B cell (primary cell): Measurements from ENCODE around the gene DGAT2L6. TPM values are rescaled to one million over a fixed set of nuclear protein-coding genes. Genes with fewer than 3 reads are reported as not detected.
A peak's percentile ranks its signal among the peaks of the same experiment; 100 is the strongest.

ENCODE experiments used
- ATAC-seq: fragments of 200-7000 bp; cut with Tn5 transposase; one replicate; pipeline ENCODE4 v1.10.0; 2021; ENCODE audit warnings: low read depth, mild to moderate bottlenecking, moderate number of reproducible peaks, moderate library complexity
- CTCF ChIA-PET: fragments of 350-600 bp; sonication (Branson Sonifier 250); formaldehyde crosslinking; loops from one replicate; lab custom pipeline; 2021; ENCODE audit warnings: antibody characterized with exemption, inconsistent platforms; lab: Charles Lee
- POLR2A ChIA-PET: fragments of 350-600 bp; sonication (Branson Sonifier 250); formaldehyde crosslinking; loops from one replicate; lab custom pipeline; 2021; ENCODE audit warnings: antibody characterized with exemption; lab: Charles Lee
- DNase-seq: peaks from one replicate; pipeline ENCODE4 v3.0.0; 2013
- H2AFZ ChIP-seq: 2 replicates; pipeline ENCODE4 v1.6.1; 2012; ENCODE audit warnings: mild to moderate bottlenecking, low read depth, low read length; ENCODE audit not compliant: insufficient read depth, poor library complexity, severe bottlenecking
- H3K27ac ChIP-seq, 2 donors: 1 replicate in 1 of 2; 2 replicates in 1 of 2; pipeline ENCODE4 v1.5.1; 2012 to 2013; ENCODE audit warnings: low read length in 2 of 2, mild to moderate bottlenecking in 2 of 2, moderate library complexity in 1 of 2
- H3K27me3 ChIP-seq, 4 experiments: fragments of 200-600 bp in 1 of 4; sonication (generic) in 1 of 4; replicated peaks in 1 of 4; 1 replicate in 2 of 4; 2 replicates in 2 of 4; pipeline versions ENCODE4 v1.6.1 to v1.7.0; 2013 to 2016; ENCODE audit warnings: low read length in 3 of 4, mild to moderate bottlenecking in 2 of 4, mixed read lengths in 1 of 4, moderate library complexity in 1 of 4; ENCODE audit not compliant: insufficient read depth in 4 of 4, control insufficient read depth in 3 of 4; ENCODE audit errors: control extremely low read depth in 1 of 4
- H3K36me3 ChIP-seq, 2 experiments: replicated peaks in 1 of 2; 1 replicate in 1 of 2; 2 replicates in 1 of 2; pipeline versions ENCODE4 v1.6.1 to v1.7.1; 2013; ENCODE audit warnings: low read length in 1 of 2; ENCODE audit not compliant: insufficient read depth in 2 of 2, control insufficient read depth in 1 of 2; ENCODE audit errors: control extremely low read depth in 1 of 2, extremely low read depth in 1 of 2
- H3K4me1 ChIP-seq, 2 donors: fragments of 200-600 bp in 1 of 2; sonication (generic) in 1 of 2; 1 replicate in 1 of 2; 2 replicates in 1 of 2; pipeline versions ENCODE4 v1.5.1 to v1.6.1; 2013 to 2017; ENCODE audit warnings: low read length in 2 of 2; ENCODE audit not compliant: control insufficient read depth in 2 of 2, insufficient read depth in 2 of 2
- H3K4me2 ChIP-seq: replicated peaks from 2 replicates; pipeline ENCODE3; 2012; ENCODE audit warnings: mild to moderate bottlenecking, low read depth, low read length; ENCODE audit not compliant: poor library complexity, severe bottlenecking
- H3K4me3 ChIP-seq, 5 experiments: fragments of 200-600 bp in 1 of 5; sonication (generic) in 1 of 5; 1 replicate in 3 of 5; 2 replicates in 2 of 5; pipeline versions ENCODE4 v1.5.1 to v1.7.0; 2011 to 2016; ENCODE audit warnings: low read length in 4 of 5, mild to moderate bottlenecking in 4 of 5, low read depth in 2 of 5, control low read depth in 1 of 5, moderate library complexity in 1 of 5; ENCODE audit not compliant: insufficient read depth in 1 of 5; ENCODE audit errors: control extremely low read depth in 1 of 5, extremely low read depth in 1 of 5
- H3K79me2 ChIP-seq: fragments of 200-600 bp; sonication (generic); one replicate; pipeline ENCODE4 v1.6.0; 2016; ENCODE audit warnings: low read length; ENCODE audit not compliant: control insufficient read depth, insufficient read depth
- H3K9ac ChIP-seq: fragments of 200-600 bp; sonication (generic); 2 replicates; pipeline ENCODE4 v1.6.1; 2017; ENCODE audit warnings: mild to moderate bottlenecking, low read length, moderate library complexity
- H3K9me3 ChIP-seq, 3 donors: one replicate each; pipeline versions ENCODE4 v1.6.1 to v1.7.1; 2013; ENCODE audit warnings: low read length in 2 of 3; ENCODE audit not compliant: control insufficient read depth in 2 of 3, insufficient read depth in 1 of 3; ENCODE audit errors: control extremely low read depth in 1 of 3
- H4K20me1 ChIP-seq: 2 replicates; pipeline ENCODE4 v1.6.0; 2012; ENCODE audit warnings: mild to moderate bottlenecking, low read length; ENCODE audit not compliant: insufficient read depth, control insufficient read depth, poor library complexity, severe bottlenecking
- H3K27ac Mint-ChIP-seq: one replicate; pipeline ENCODE4 v1.8.0; 2021; ENCODE audit warnings: mixed read lengths
- H3K27me3 Mint-ChIP-seq: one replicate; pipeline ENCODE4 v1.8.0; 2021; ENCODE audit warnings: mixed read lengths
- H3K4me1 Mint-ChIP-seq: one replicate; pipeline ENCODE4 v1.8.0; 2021; ENCODE audit warnings: mixed read lengths
- H3K4me3 Mint-ChIP-seq: one replicate; pipeline ENCODE4 v1.8.0; 2021; ENCODE audit warnings: mixed read lengths
- H3K9me3 Mint-ChIP-seq: one replicate; pipeline ENCODE4 v1.8.0; 2022; ENCODE audit warnings: mixed read lengths; ENCODE audit not compliant: insufficient read depth
- EZH2 ChIP-seq: IDR thresholded peaks from 2 replicates; pipeline ENCODE4 v1.6.1; 2012; ENCODE audit warnings: borderline replicate concordance, low read depth, mild to moderate bottlenecking, moderate library complexity, low read length; ENCODE audit not compliant: insufficient read depth, poor library complexity, severe bottlenecking
- WGBS: methylation state at CpG from one replicate; pipeline ENCODE4 v1.1.5; 2013; ENCODE audit warnings: missing lambda C conversion rate; ENCODE audit not compliant: insufficient coverage; 5-methylcytosine and 5-hydroxymethylcytosine counted together
- intact Hi-C: fragments of 100-400 bp; cut with micrococcal nuclease; formaldehyde crosslinking; loops from one replicate; pipeline ENCODE4 v1.10.0; 2022
- polyA plus RNA-seq: library from polyadenylated mRNA; depleted of rRNA; stranded (reverse); fragments of >200 nt; gene quantifications from 2 replicates; pipeline ENCODE4 v1.2.3, GENCODE V29; 2012
- total RNA-seq, 2 donors: library from RNA; stranded (reverse); fragments of 120-200 nt in 1 of 2; gene quantifications; 1 replicate in 1 of 2; 2 replicates in 1 of 2; pipeline versions ENCODE4 v1.2.3 to v1.2.4, GENCODE V29; 2013 to 2022
- TF ChIP-seq, protein P1 (sequence below): fragments of 200-600 bp; IDR thresholded peaks from one replicate; pipeline ENCODE4 v1.8.0; 2022; ENCODE audit warnings: antibody characterized with exemption, mild to moderate bottlenecking

DGAT2L6 gene
- total and polyA plus RNA-seq, 2 donors (not counting 1 experiment from before 2014, with no cell fraction given), result not detected

DNA sequence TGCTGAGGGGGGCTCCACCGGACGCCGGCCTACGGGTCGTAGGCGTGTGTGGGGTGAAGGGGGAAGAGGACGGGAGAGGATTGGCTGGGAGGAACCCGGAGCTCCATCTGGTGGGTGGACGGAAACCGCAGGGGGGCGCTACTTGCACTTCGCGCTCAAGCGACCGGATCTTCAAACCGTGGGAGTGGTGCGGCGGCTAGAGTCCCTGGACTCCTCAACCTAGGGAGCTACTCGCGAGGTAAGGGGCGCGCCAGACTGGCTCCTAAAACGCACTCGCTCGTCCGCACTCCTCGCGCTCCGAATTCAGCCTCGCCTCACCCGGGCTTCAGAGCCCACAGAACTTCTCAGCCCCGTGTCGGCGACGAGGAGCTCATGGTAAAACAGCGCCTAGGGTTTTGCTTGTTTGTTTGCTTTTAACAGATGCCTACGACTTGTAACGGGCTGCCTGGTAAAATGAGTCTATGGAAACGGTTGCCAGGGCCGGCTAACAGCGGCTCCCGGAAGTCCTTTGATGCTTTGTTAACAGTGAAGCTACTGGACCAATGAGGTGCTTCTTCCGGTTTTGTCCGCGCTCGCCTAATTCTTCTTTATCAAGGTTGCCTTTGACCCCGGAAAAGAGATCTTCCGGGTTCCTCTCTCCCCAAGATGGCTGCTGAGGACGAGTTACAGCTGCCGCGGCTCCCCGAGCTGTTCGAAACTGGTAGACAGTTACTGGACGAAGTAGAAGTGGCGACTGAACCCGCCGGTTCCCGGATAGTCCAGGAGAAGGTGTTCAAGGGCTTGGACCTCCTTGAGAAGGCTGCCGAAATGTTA is 43.8 kb upstream of the DGAT2L6 start, which contains the start of gene IGBP1:
TSS of gene IGBP1 (plus strand) at position 145 of the 813 bp plus-strand sequence. CDS start at position 646, 501 bp downstream.
- H3K4me2 ChIP-seq, result peak within 1 kb of the TSS; percentile 80
- peaks cover 0 to 10% of the 10 kb centered on the region in 2 experiments for H3K36me3 ChIP-seq
- peak within 1 kb of the TSS; percentile 90 to 95 for H3K27ac ChIP-seq
- no peaks in the 10 kb centered on the region for H4K20me1 ChIP-seq
- CTCF ChIA-PET, result interaction anchor here (0.8 to 1.6 kb wide), 8 partner anchors 9 to 1305 kb away, joined by 4 to 9 read pairs (median 4); partner anchors contain the start of genes EFNB1, KIF4A, PDZD11 and PJA1
- H3K27ac Mint-ChIP-seq, result peak within 1 kb of the TSS; percentile 97
- peak within 1 kb of the TSS; percentile 93 for H3K9ac ChIP-seq
- H3K4me3 Mint-ChIP-seq, result peak within 1 kb of the TSS; percentile 99
- H2AFZ ChIP-seq, result peak within 1 kb of the TSS; percentile 83
- H3K9me3 ChIP-seq, result no peaks in the 10 kb centered on the region
- POLR2A ChIA-PET, result interaction anchor here (0.6 to 1.1 kb wide), 4 partner anchors 73 to 1305 kb away, joined by 3 to 4 read pairs (median 3); partner anchors contain the start of genes EFNB1 and MED12
- H3K27me3 ChIP-seq, result no peaks in the 10 kb centered on the region
- H3K4me3 ChIP-seq, result peak within 1 kb of the TSS; percentile 78 to 95 (median 89)
- DNase-seq (peak; percentile 88), ATAC-seq (peak; percentile 79)
- H3K27me3 Mint-ChIP-seq, result no peaks in the 10 kb centered on the region
- H3K79me2 ChIP-seq, result peaks cover 19% of the 10 kb centered on the region
- TF ChIP-seq, protein P1, sequence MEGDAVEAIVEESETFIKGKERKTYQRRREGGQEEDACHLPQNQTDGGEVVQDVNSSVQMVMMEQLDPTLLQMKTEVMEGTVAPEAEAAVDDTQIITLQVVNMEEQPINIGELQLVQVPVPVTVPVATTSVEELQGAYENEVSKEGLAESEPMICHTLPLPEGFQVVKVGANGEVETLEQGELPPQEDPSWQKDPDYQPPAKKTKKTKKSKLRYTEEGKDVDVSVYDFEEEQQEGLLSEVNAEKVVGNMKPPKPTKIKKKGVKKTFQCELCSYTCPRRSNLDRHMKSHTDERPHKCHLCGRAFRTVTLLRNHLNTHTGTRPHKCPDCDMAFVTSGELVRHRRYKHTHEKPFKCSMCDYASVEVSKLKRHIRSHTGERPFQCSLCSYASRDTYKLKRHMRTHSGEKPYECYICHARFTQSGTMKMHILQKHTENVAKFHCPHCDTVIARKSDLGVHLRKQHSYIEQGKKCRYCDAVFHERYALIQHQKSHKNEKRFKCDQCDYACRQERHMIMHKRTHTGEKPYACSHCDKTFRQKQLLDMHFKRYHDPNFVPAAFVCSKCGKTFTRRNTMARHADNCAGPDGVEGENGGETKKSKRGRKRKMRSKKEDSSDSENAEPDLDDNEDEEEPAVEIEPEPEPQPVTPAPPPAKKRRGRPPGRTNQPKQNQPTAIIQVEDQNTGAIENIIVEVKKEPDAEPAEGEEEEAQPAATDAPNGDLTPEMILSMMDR, result peak; percentile 65
- no peak for TF ChIP-seq EZH2
- H3K9me3 Mint-ChIP-seq, result no peaks in the 10 kb centered on the region
- H3K4me1 Mint-ChIP-seq, result peaks cover 27% of the 10 kb centered on the region
- peaks cover 16% of the 10 kb centered on the region in 2 donors for H3K4me1 ChIP-seq
- WGBS, result 0% methylated on average over 28 of the region's 59 CpGs
- intact Hi-C loops, result loop anchor here (1.0 to 10.0 kb wide), 5 partner anchors 151 to 1401 kb away; partner anchors contain the start of genes OGT, PDZD11, PJA1 and RAB41
